Adipocyte (in vitro differentiated cells): ENCODE data around the gene LSM6.

Experiments used
- DNase-seq: peaks from one replicate; pipeline ENCODE4 v3.0.0-alpha.2; 2015; ENCODE audit warnings: low read depth
- H3K27me3 ChIP-seq: replicated peaks from 2 replicates; pipeline ENCODE4 v1.7.0; 2013; ENCODE audit warnings: mild to moderate bottlenecking, low read length, moderate library complexity; ENCODE audit not compliant: control insufficient read depth, insufficient read depth
- H3K36me3 ChIP-seq: 2 replicates; pipeline ENCODE4 v1.7.0; 2013; ENCODE audit warnings: low read length, mild to moderate bottlenecking, moderate library complexity; ENCODE audit not compliant: control insufficient read depth, insufficient read depth, severe bottlenecking
- H3K4me1 ChIP-seq: 2 replicates; pipeline ENCODE4 v1.7.0; 2013; ENCODE audit warnings: mild to moderate bottlenecking, low read length, moderate library complexity; ENCODE audit not compliant: control insufficient read depth, insufficient read depth
- H3K4me3 ChIP-seq: 2 replicates; pipeline ENCODE4 v1.7.0; 2013; ENCODE audit warnings: mild to moderate bottlenecking, low read length, moderate library complexity
- H3K9ac ChIP-seq: 2 replicates; pipeline ENCODE4 v1.7.0; 2013; ENCODE audit warnings: mild to moderate bottlenecking, low read length, moderate library complexity
- H3K9me3 ChIP-seq: 2 replicates; pipeline ENCODE4 v1.7.0; 2013; ENCODE audit warnings: mild to moderate bottlenecking, low read length, moderate library complexity; ENCODE audit not compliant: control insufficient read depth

LSM6 gene

DNA sequence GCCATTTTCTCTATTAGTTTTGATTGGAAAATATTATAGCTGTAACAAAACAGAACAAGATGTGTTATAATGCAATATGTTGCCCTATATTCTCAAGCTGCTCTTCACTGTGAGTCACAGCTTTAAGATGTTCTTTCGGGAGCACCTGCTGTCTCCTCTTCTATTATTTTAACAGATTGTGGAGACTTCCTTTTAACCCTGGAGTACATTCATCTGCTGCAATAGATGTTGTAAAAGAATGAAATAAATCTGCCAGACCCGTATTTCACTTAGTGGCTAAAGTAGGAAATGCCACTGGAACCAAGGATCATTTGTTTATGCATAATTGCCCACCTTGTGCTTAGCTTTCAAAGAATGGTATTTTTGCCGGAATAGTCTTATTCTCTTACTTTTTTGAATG, 11.1 kb downstream of the LSM6 start:
- DNase-seq, result peak; percentile 15
- Histone ChIP-seq H3K4me3 (no peak overlapping the region), H3K27me3 (no peaks in the 10 kb centered on the region), H3K9ac (no peak overlapping the region), H3K9me3 (no peaks in the 10 kb centered on the region), H3K4me1 (peaks cover 16% of the 10 kb centered on the region), H3K36me3 (peaks cover 71% of the 10 kb centered on the region)

DNA sequence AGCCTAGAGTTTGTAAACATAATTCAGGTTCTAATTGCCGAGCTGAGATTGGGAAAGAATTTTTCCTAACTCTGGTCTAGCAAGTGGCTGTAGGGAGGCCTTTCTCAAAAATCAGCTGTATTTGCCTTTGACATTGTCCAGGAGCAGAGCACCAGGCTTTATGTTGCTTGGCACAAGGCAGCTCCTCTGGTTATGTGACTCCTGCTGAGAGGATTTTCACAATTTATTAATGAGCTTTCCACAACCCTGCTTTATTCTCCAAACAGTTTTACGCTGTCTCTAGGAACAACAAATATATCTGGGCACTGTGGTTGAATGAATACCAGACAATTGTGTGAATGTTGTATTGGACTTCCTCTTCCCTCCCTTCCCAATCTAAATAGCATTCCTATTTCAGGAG, 14.9 kb downstream of the LSM6 start:
- no peak for DNase-seq
- Histone ChIP-seq H3K36me3 (peaks cover 50% of the 10 kb centered on the region), H3K9me3 (no peaks in the 10 kb centered on the region), H3K4me1 (peaks cover 34% of the 10 kb centered on the region), H3K4me3 (no peak overlapping the region), H3K9ac (peak overlapping the region; percentile 20), H3K27me3 (no peaks in the 10 kb centered on the region)

DNA sequence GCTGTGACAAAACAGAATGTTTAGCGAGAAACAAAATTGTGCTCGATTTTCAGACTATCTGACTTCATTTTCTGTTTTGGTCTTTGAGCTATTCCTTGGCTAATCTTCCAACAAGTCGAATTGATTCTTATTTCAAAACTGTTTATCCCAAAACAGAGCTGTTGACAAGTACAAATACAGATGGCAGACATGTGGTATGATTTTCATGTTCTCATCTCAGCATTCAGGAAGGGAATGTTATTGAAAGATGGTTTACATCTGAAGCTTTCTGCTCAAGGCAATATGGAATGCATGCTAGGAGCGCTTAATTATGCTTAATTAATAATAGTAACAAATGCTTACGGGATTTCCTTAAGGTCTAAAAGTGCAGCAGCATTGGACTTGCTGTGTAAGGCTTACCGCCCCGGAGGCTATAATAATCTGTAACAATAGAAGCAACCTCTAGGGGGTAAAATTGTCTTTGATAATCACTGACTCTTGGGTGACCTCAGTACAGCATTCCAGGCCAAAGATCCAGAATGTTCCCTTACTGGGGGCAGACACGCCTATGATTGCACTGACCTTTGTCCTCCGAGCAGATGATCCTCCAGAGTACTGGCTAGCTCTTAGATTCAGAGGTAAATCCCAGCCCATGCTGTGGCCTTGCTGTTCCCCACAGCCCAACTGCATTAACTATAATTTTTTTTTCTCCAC, 16.4 kb downstream of the LSM6 start:
- Histone ChIP-seq H3K4me1 (peaks cover 34% of the 10 kb centered on the region), H3K9me3 (no peaks in the 10 kb centered on the region), H3K27me3 (no peaks in the 10 kb centered on the region), H3K4me3 (peak overlapping the region; percentile 19), H3K9ac (peak overlapping the region; percentile 59), H3K36me3 (peaks cover 42% of the 10 kb centered on the region)
- DNase-seq, result no peak

DNA sequence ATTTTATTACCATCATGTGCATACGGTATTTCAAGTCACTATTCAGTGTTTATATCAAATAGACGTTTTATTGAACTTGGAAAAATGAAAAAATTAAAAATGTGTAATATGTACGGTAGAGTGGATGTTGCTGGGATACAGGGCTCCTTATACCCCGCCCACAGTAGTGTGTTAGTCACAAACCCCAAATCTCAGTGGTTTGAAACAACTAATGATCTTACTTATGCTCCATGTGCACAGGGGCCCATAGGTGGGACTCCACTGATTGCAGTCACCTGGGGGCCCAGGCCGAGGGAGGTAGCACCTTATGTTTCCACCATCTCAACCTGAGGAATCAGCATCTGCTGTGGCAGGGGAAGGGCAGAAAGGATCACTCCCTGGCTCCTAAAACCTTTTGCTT, 18.1 kb downstream of the LSM6 start:
- no peak overlapping the region for H3K4me3 ChIP-seq
- no peaks in the 10 kb centered on the region for H3K27me3 ChIP-seq
- H3K4me1 ChIP-seq, result peaks cover 34% of the 10 kb centered on the region
- H3K9me3 ChIP-seq, result no peaks in the 10 kb centered on the region
- no peak overlapping the region for H3K9ac ChIP-seq
- no peak for DNase-seq
- peaks cover 27% of the 10 kb centered on the region for H3K36me3 ChIP-seq

DNA sequence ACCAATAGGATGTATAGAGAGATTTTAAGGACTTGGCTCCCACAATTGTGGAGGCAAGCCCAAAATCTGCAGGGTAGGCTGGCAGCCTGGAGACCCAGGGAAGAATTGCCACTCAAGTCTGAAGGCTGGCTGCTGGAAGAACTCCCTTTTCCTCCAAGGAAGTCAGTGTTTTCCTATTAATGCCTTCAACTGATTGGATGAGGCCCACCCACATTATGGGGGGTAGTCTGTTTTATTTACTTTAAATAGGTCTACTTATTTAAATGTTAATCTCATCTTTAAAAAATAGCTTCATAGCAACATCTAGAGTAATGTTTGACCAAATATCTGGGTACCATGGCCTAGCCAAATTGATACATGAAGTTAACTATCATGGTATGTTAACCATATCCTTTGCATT, 18.7 kb downstream of the LSM6 start:
- Histone ChIP-seq H3K27me3 (no peaks in the 10 kb centered on the region), H3K4me1 (peaks cover 34% of the 10 kb centered on the region), H3K36me3 (peaks cover 22% of the 10 kb centered on the region), H3K9ac (no peak overlapping the region), H3K9me3 (peaks cover 2% of the 10 kb centered on the region), H3K4me3 (no peak overlapping the region)
- no peak for DNase-seq

DNA sequence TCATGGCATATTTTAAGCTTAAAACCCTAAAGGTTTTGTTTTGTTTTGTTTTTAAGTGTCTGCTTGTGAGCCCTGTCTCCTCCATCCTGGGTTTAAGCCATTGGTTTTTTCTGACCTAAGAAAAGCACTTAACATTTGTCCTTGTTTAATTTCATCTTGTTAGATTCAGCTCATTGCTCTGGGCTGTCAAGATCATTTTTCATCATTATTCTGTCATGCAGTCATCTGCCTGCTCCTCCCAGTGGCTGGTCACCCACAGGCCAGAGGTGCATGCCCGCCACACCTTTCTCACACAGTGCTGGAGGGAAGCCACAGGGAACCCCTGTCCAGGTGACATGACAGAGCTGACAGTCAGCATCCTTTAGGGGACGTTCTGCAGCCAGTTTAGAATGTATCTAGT, 27.1 kb downstream of the LSM6 start:
- DNase-seq, result no peak
- no peaks in the 10 kb centered on the region for H3K27me3 ChIP-seq
- H3K9ac ChIP-seq, result no peak overlapping the region
- peaks cover 2% of the 10 kb centered on the region for H3K9me3 ChIP-seq
- H3K36me3 ChIP-seq, result peaks cover 8% of the 10 kb centered on the region
- no peak overlapping the region for H3K4me3 ChIP-seq
- no peaks in the 10 kb centered on the region for H3K4me1 ChIP-seq

DNA sequence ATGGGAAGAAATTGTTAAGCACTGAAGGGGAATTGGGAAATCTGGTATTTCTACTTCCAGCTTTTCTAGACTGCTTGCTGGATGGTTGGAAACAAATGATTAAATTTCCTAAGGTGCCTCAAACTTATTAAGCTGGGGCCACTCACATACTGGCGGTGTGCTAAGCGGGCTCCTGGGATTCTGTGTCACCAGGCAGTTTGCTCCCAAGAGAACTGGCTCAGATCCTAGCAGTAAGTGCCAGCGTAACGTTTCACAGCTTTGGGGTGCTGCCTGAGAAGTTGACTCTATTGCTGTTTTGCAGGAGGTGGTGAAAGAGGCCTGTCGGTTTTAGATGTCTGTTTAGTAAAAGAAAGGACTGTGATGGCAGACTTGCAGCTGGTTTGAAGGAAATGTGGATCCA, 31.9 kb downstream of the LSM6 start:
- H3K4me1 ChIP-seq, result no peaks in the 10 kb centered on the region
- H3K4me3 ChIP-seq, result no peak overlapping the region
- H3K36me3 ChIP-seq, result no peaks in the 10 kb centered on the region
- no peak for DNase-seq
- H3K27me3 ChIP-seq, result no peaks in the 10 kb centered on the region
- no peak overlapping the region for H3K9ac ChIP-seq
- H3K9me3 ChIP-seq, result no peaks in the 10 kb centered on the region

DNA sequence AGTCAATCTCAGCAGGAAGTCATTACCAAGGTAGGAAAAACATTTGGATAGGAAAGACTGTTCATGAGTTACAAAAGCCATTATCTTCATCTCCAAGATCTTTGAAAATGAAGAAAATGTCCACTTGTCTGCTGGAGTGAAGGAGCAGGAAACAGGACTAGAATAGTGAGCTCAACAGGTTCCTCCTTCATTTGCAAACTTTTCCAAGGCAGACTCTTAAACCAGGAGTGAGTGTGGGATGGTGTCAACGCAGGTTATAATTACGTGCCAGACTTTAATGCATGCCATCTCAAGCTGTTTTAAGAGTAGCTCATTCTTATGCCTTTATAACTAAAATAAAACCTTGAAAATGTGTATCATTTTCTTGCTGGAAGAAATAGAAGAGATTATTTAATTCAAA, 35.4 kb downstream of the LSM6 start:
- H3K4me3 ChIP-seq, result no peak overlapping the region
- H3K27me3 ChIP-seq, result no peaks in the 10 kb centered on the region
- no peaks in the 10 kb centered on the region for H3K4me1 ChIP-seq
- no peak overlapping the region for H3K9ac ChIP-seq
- no peaks in the 10 kb centered on the region for H3K9me3 ChIP-seq
- H3K36me3 ChIP-seq, result no peaks in the 10 kb centered on the region
- DNase-seq, result no peak

DNA sequence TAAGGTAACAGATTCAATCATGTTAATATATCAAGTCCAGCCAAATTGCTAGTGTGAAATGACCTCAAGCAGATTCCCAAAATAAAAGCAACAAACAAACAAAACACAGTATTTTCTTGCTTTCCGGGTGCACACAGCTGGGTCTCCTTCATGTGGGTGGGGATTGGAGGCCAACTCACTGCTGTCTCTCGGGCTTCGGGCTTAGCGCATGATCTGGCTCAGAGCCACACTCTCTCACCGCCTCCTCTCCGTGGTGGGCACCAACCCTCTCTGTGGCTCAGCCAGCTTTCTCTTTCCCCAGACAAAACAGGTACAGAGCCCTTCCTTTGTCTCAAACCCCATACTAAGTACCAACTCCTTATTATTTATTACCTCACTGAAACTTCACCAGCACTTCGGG, 35.9 kb downstream of the LSM6 start:
- Histone ChIP-seq H3K4me1 (no peaks in the 10 kb centered on the region), H3K27me3 (no peaks in the 10 kb centered on the region), H3K4me3 (no peak overlapping the region), H3K36me3 (no peaks in the 10 kb centered on the region), H3K9me3 (no peaks in the 10 kb centered on the region), H3K9ac (no peak overlapping the region)
- no peak for DNase-seq

DNA sequence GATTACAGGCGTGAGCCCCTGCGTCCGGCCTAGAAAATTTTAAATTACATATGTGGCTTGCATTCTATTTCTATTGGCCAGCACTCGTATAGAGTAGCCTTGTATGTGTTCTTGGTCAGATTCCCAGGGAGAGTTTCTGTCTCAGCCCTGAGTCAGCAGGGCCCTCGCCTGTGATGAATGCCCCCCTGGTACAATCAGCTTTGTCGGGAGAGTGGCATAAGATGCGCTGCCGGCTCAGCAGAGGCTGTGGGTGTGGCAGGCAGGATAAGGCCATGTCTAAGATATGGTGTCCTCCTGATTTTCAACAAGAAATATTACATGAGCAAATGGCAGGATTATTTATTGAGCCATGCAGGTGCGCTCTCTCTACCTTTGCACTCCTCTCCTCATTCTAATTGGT, 37.3 kb downstream of the LSM6 start:
- no peak for DNase-seq
- Histone ChIP-seq H3K36me3 (no peaks in the 10 kb centered on the region), H3K9me3 (no peaks in the 10 kb centered on the region)

DNA sequence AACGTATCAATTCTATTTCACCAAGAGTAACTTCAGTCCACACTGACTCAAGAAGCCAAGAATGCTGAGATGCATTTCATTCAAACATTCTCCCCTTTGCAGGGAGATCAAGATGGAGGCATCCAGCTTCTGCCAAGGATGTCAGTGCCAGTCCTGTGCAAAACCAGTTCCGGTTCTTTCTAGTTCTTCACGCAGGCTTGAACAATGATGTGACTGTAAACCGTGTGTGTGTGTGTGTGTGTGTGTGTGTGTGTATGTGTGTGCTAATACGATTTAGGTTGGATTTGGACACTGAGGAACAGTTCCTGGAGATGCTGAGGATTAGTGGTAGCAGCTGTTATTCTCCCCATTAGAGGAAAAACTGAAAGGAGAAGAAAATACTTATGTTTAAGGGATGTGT, 38.7 kb downstream of the LSM6 start, which contains the start of gene REELD1:
TSS of gene REELD1 (plus strand) at position 301 of the 400 bp plus-strand sequence. CDS start 2,415 bp downstream, outside the sequence.
- Histone ChIP-seq H3K9ac (no peak within 1 kb of the TSS), H3K4me3 (no peak within 1 kb of the TSS), H3K36me3 (no peaks in the 10 kb centered on the region), H3K27me3 (no peaks in the 10 kb centered on the region), H3K4me1 (no peaks in the 10 kb centered on the region), H3K9me3 (no peaks in the 10 kb centered on the region)
- no peak for DNase-seq

More for the DNA sequence above, 37.3 kb downstream of the LSM6 start:
- H3K9ac ChIP-seq, result no peak overlapping the region
- H3K27me3 ChIP-seq, result no peaks in the 10 kb centered on the region
- H3K4me3 ChIP-seq, result no peak overlapping the region
- H3K4me1 ChIP-seq, result no peaks in the 10 kb centered on the region

DNA sequence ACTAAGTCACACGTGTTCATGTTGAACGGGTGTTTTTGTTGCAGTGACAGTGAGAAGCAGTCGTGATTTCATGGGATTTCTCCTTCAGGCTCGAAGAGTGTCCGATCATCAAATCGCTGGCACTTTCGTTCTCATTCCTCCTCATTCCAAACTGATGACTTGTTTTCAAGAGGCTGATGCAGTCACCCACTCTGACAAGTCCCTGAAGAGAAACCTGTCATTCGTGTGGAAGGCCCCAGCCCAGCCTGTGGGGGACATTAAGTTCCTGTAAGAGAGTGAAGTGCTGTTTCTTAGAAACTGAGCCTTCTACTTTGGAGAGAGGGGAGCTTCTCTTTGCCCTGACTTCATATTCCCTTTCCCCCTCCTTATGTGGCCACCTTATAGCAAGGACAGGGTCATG, 46.8 kb downstream of the LSM6 start:
- Histone ChIP-seq H3K9me3 (no peaks in the 10 kb centered on the region), H3K4me1 (no peaks in the 10 kb centered on the region), H3K36me3 (no peaks in the 10 kb centered on the region), H3K4me3 (peak overlapping the region; percentile 41), H3K9ac (no peak overlapping the region), H3K27me3 (no peaks in the 10 kb centered on the region)
- no peak for DNase-seq
